ENCODE measurements around the gene RIC3. TPM values are rescaled to one million over a fixed set of nuclear protein-coding genes. Genes with fewer than 3 reads are reported as not detected.

Gene RIC3
- total and polyA plus RNA-seq, 2 donors (not counting 1 experiment from before 2014, with no cell fraction given), result not detected

GRCh38 chr11:8080069-8080670 lies 88.7 kb downstream of the RIC3 start:
- H3K27me3 ChIP-seq (ENCODE audit: control insufficient read depth, insufficient read depth, low read length), result no peaks in the 10 kb centered on the region
- no peak overlapping the region for H3K9ac ChIP-seq (ENCODE audit: insufficient read depth, low read length)

GRCh38 chr11:8079111-8079675 lies 89.6 kb downstream of the RIC3 start:
- Histone ChIP-seq H3K79me2 (ENCODE audit: control insufficient read depth, insufficient read depth, low read length) (no peaks in the 10 kb centered on the region), H3K9me3 (ENCODE audit: control insufficient read depth, insufficient read depth, low read depth, low read length) (no peaks in the 10 kb centered on the region), H3K9ac (ENCODE audit: insufficient read depth, low read length) (no peak overlapping the region), H4K20me1 (ENCODE audit: control insufficient read depth, extremely low read depth, insufficient read depth, low read length) (no peaks in the 10 kb centered on the region), H2AFZ (ENCODE audit: low read length) (no peak overlapping the region), H3K36me3 (ENCODE audit: control insufficient read depth, insufficient read depth, low read length) (no peaks in the 10 kb centered on the region), H3K4me2 (ENCODE audit: extremely low read depth, insufficient read depth, low read length) (no peak overlapping the region), H3K27ac (ENCODE audit: insufficient read depth, low read length) (no peak overlapping the region), H3K4me3 (replicated peaks in 1 of 4; ENCODE audit: control extremely low read depth in 1 of 4, insufficient read depth in 1 of 4, low read depth in 3 of 4, low read length in 4 of 4) (no peak overlapping the region), H3K27me3 (ENCODE audit: control insufficient read depth, insufficient read depth, low read length) (no peaks in the 10 kb centered on the region), H3K4me1 (ENCODE audit: control insufficient read depth, extremely low read depth, insufficient read depth, low read length) (no peaks in the 10 kb centered on the region)
- no peak for DNase-seq (ENCODE audit: low read depth in 2 of 2)
- TF ChIP-seq CTCF (conservative IDR thresholded peaks at IDR 0.05 in 1 of 2, IDR thresholded peaks at IDR 0.05 in 1 of 2; ENCODE audit: low read depth in 1 of 2, low read length in 2 of 2) (no peak), EZH2 (IDR thresholded peaks at IDR 0.05; ENCODE audit: low read length, missing control alignments) (no peak)

More at GRCh38 chr11:8080069-8080670, 88.7 kb downstream of the RIC3 start:
- peak overlapping the region in 2 of 4 experiments; percentile 57 to 65 for H3K4me3 ChIP-seq (replicated peaks in 1 of 4; ENCODE audit: control extremely low read depth in 1 of 4, insufficient read depth in 1 of 4, low read depth in 3 of 4, low read length in 4 of 4)
- no peaks in the 10 kb centered on the region for H4K20me1 ChIP-seq (ENCODE audit: control insufficient read depth, extremely low read depth, insufficient read depth, low read length)
- DNase-seq (ENCODE audit: low read depth in 2 of 2), result no peak
- no peak for TF ChIP-seq EZH2 (IDR thresholded peaks at IDR 0.05; ENCODE audit: low read length, missing control alignments)
- TF ChIP-seq CTCF (conservative IDR thresholded peaks at IDR 0.05 in 1 of 2, IDR thresholded peaks at IDR 0.05 in 1 of 2; ENCODE audit: low read depth in 1 of 2, low read length in 2 of 2), result no peak
- H3K27ac ChIP-seq (ENCODE audit: insufficient read depth, low read length), result no peak overlapping the region
- H3K79me2 ChIP-seq (ENCODE audit: control insufficient read depth, insufficient read depth, low read length), result no peaks in the 10 kb centered on the region
- no peaks in the 10 kb centered on the region for H3K36me3 ChIP-seq (ENCODE audit: control insufficient read depth, insufficient read depth, low read length)
- no peak overlapping the region for H2AFZ ChIP-seq (ENCODE audit: low read length)
- H3K4me1 ChIP-seq (ENCODE audit: control insufficient read depth, extremely low read depth, insufficient read depth, low read length), result no peaks in the 10 kb centered on the region
- H3K9me3 ChIP-seq (ENCODE audit: control insufficient read depth, insufficient read depth, low read depth, low read length), result no peaks in the 10 kb centered on the region
- no peak overlapping the region for H3K4me2 ChIP-seq (ENCODE audit: extremely low read depth, insufficient read depth, low read length)

GRCh38 chr11:8075119-8075726 lies 93.6 kb downstream of the RIC3 start:
- Histone ChIP-seq H3K4me2 (ENCODE audit: extremely low read depth, insufficient read depth, low read length) (no peak overlapping the region), H3K9ac (ENCODE audit: insufficient read depth, low read length) (no peak overlapping the region), H3K4me1 (ENCODE audit: control insufficient read depth, extremely low read depth, insufficient read depth, low read length) (no peaks in the 10 kb centered on the region), H3K4me3 (replicated peaks in 1 of 4; ENCODE audit: control extremely low read depth in 1 of 4, insufficient read depth in 1 of 4, low read depth in 3 of 4, low read length in 4 of 4) (no peak overlapping the region), H4K20me1 (ENCODE audit: control insufficient read depth, extremely low read depth, insufficient read depth, low read length) (no peaks in the 10 kb centered on the region), H3K79me2 (ENCODE audit: control insufficient read depth, insufficient read depth, low read length) (no peaks in the 10 kb centered on the region), H3K27ac (ENCODE audit: insufficient read depth, low read length) (no peak overlapping the region), H2AFZ (ENCODE audit: low read length) (no peak overlapping the region), H3K9me3 (ENCODE audit: control insufficient read depth, insufficient read depth, low read depth, low read length) (no peaks in the 10 kb centered on the region), H3K27me3 (ENCODE audit: control insufficient read depth, insufficient read depth, low read length) (peaks cover 4% of the 10 kb centered on the region), H3K36me3 (ENCODE audit: control insufficient read depth, insufficient read depth, low read length) (no peaks in the 10 kb centered on the region)
- DNase-seq (ENCODE audit: low read depth in 2 of 2), result no peak
- TF ChIP-seq EZH2 (IDR thresholded peaks at IDR 0.05; ENCODE audit: low read length, missing control alignments) (no peak), CTCF (conservative IDR thresholded peaks at IDR 0.05 in 1 of 2, IDR thresholded peaks at IDR 0.05 in 1 of 2; ENCODE audit: low read depth in 1 of 2, low read length in 2 of 2) (no peak)
